CD4-positive, alpha-beta T cell treated with Interleukin-6 for 4 hours (primary cell): ENCODE data around the gene RBM5.

Source experiments
- DNase-seq: peaks from one replicate; pipeline ENCODE4 v3.0.0-alpha.2; 2020; ENCODE audit warnings: mixed read lengths

Gene RBM5

DNA sequence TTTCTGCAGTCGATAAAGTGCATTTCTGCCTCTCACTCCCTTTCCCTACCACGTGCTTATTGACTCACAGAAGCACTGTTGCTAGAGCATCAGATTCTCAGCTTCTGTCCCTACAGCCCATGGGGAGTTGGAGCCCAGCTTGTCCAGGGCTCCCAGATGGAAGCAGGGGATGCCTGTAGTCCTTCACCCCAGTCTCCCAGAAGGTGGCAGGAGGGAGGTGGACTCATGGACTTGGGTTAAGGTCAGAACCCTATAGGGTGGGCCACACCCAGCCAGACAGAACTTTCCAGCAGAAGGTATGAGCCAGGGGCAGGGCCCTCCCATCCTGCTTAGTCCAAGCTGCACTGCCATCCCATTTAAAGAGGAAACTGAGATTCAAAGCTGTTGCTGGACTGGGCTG lies 33.4 kb downstream of the RBM5 start:
- no peak for DNase-seq

DNA sequence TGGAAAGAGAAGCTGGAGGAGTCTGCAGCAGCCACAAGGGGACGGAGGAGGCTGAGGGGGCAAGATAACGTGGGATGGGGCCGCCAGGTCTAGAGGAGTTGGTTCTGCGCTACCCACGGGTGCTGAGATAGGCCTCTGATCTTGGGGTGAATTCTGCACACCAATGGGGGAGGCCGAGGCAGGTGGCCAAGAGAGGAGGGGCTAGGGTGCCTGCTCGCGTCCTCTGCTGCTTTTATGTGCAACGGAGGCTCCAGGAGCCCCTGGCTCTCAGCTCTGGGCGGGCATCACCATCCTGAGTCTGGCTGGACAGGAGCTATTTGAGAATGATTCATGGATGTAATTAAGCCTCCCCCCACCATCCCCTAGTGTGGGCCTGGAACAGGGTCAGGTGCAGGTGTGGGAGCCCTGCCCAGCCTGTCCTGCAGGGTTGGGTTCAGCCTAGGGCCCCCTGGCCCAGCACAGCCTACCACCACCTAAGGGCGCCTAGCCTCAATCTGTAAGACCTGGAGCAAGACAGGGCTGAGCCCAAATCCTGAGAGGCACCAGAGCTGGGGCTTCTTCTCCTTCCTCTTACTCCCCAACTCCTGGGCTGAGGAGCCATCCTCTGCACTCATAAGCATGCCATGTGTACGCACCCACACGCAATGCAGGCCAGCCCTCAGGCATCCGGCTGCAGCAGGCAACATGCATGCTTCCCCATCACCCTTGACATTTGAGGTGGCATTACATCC lies 34.1 kb downstream of the RBM5 start:
- no peak for DNase-seq

DNA sequence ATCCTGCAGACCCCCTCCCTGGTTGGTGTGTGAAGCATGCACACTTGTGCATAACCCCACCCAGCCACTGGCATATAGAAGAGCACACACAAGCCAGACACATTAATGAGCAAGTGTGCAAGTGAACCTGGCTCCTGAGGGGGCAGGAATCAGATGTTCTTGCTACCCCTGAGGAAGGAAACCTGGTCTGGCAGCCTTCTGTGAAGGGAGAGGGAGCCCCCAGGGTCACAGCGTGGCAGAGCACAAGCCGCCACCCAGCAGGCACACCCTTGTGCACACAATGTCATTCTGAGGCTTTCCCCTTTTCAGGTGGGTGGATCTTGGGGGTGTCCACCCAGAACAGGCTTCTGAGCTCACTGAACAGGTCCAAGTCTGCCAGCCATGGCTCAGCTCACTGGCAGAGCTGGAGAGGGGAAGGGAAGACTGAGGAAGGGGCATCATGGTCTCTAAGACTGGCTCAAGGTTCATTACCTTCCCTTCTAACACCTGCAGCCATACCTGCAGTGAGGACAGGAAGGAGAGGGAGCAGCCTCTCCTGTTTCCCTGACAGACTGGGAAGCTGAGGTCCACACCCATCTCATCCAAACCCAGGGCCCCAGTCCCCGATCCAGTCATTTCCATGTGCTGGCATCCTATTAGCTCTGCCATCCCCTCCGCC lies 34.8 kb downstream of the RBM5 start:
- DNase-seq, result no peak

DNA sequence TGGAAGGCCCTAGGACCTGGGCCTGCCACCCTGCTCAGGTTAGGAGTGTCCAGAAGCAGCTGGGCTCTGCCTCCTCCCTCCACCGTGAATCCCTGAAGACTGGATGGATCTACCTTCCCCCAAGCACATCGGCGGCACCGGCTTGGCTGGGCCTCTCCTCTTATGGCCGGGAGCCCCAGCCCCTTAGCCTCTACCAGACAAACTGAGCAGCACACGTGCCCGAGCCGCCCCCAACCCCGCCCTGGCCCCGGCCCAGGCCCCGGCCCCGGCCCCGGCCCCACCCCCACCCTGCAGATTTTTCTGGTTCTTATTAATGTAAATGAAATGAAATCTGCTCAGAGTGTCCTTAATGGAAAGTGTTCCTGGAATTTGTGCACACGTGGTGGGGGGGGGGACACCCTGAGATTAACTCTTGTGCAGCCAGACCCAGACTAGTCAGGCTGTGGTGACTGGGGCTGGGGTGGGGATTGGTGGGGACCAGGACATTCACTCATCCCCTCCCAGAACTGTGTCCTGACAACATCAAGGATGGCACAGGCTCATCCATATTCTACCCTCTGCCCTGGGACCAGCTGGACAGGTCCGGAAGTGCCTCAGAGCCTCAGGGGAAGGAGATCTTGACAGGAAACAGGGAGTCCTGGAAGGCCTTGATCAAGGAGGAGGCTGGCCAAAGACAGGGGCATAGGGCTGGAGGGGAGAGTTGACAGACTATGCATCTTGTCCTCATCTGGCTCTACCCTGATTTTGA lies 35.5 kb downstream of the RBM5 start:
- DNase-seq, result no peak

DNA sequence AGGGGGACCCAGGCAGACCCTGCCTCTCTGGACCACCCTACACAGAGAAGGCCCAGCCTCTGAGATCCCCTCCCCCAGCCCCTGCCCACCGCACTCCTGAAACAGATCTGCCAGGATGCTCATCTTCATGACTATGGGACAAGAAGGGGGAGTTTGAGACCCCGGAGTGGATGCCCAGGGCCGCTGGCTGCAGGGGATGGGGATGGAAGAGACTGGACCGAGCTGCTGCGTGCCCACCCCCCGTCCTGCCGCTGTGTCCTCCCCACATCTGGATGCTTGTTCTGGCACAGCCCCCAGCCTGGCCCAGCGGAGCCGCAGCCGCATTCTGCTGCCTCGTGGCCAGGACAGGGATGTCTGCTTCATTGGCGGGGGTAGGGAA lies 36.1 kb downstream of the RBM5 start:
- DNase-seq, result no peak

DNA sequence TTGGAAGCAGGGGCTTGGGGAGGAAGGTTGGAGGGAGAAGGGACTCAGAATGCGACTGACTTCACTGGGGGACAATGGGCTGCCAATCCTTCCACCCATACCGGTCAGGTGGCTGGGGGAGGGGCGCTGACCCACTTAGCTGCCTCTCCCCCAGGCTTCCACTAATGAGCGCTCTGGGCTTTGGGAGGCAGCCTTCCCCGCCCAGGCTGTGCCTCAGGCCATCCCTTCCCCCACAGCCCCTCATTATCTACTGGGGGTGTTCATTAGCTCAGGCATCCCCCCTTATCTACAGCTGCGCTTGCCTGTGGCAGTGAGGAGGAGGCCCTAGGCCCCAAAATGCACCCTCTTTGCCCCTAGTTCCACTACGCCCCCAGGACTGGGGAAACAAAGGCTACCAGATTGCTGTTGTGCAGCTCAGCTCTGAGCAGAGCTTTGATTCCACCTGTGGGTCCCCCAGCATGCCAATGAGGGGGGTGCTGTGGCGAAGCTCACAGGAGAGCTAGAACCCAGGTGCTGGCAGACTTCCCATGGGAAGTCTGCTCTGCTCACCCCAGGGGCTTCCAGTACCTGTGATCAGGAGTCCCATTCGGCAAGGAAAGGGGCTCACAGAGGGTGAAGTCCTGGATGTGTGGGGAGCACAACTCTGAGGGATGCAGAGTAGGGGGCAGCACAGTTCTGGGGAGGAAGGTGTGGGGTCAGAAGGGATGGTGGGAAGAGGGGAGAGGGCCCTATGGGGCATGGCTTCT lies 37.0 kb downstream of the RBM5 start:
- no peak for DNase-seq

DNA sequence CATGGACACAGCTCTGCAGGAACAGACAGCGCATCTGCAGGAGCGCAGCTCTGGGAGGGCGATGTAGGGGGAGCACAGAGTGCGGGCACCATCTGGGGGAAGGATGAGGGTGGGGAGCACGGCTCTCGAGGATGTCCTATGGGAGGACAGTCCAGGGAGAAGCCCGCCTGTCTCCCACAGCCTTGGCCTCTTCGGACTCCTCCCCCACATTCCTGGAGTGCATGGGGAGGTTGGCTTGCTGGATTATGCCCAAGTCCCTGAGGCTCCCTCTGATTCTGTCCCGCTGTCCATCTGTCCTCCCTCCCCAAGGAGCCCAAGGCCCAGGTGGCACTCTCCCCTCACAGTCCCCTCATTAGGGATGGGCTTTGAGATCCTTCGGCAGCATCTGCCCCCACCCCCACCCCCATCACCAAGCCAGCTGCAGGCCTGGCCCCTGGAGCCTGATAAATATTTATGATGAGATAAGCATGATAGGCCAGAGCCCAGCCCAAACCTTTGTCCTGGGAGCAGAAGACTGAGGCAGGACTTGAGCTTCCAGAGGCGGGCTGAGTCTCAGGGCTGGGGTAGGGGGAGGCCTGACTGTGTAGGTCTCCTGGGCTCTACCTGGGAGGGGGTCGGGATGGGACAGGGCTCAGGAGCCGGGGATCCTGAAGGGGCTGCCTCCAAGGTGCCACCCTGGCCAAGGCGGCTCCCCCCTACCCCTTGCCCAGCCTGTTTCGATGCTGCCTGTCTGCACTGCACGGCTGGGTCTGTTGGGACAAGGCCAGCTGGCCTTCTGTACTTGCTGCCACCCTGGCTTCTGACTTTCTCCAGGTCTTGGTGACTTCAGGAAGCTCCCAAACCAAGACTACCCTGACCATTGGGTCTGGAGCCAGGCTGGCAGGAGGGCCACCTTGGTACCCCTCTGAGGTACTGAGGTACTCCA lies 37.8 kb downstream of the RBM5 start:
- DNase-seq, result no peak

DNA sequence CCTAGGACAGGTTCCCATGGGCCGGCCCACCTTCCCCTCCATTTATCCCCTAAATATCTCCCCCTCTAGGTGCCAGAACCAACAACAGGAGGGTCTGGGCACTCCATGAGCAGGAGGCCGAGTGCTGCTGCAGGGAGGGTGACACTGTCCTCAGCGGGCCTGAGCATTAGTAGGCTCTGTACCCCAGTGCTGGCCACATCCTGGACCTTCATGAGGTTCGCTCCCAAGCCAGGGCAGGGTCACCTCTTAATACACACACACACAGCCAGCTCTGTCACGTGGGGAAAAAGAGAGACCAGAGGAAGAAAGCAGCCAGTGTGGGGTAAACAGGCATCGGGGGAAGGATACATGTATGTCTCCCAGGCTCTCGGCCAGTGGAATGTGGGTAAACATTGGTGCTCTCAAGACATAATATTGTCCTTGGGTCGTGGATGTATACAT lies 38.6 kb downstream of the RBM5 start:
- no peak for DNase-seq

DNA sequence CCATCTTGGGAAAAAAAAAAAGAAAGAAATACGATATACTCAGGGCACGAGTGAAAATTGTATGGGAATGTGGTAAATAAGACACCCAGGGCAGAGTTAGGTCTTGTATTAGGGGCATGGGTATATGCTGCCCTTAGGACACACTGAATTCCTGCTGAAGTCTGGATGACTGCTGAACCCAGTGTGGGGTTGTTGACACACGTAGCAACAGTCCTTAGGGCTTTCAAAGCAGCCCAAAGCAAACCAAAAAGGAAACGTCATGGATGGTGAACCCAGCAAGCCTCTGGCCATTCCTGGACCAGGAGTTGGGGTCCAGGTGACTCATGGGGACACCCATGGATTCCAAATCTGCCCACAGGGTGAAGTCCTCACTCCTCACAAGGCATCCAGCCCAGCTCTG lies 39.3 kb downstream of the RBM5 start:
- DNase-seq, result no peak

DNA sequence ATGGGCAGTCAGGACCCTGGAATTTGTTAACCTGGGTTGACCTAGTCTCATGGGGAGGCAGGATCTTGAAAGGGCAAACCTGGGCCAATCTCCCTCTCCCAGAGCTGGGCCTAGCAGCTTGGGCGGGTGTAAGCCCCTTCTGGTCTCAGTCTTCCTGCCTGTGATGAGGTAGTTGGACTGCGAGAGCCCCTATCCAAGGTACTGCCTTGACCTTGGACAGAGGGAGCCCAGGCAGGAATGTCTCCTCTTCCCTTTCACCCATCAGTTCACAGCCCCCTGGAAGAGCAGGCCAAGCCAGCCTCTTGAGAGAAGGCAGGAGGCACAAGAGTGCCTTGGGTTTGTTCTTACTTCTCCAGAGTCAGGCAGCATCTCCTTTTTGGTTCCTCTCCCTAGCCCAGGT lies 41.7 kb downstream of the RBM5 start:
- no peak for DNase-seq

DNA sequence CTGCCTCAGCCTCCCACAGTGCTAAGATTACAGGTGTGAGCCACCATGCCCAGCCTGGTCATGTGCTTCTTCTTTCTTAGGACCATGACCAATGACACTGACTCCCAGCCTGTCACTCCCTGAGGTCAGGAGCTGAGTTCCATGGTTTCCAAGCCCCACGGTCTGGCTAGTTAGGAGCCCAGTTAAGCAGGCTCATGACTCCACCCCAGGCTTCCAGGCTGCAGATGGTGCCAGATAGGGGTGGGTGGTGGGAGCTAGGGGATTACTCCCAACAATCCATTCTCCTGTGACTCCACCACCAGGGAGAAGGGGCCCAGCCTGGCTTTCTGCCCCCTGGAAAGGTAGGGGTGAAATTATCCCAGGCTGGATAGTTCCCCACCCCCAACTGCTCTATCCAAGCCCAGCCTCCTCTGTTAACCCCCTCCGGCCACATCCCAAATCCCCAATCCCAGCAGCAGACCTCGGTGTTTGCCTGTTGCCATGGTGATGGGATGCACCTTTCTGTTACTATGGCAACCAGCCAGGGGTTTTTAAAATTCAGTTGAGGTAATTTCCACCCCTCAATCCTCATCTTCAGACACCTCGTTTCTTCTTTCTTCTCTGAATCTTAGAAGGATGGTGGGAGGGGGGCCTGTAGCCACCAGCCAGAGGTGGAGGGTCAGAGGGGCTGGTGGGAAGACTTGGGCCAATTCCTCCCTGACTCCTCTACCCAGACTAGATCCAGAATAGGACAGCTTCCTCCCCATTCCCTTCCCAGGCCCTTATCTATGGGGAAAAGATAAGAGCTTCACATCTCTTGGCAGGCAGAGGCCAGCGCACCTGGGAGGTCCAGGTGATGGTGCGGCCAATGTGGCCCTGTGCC lies 43.9 kb downstream of the RBM5 start:
- no peak for DNase-seq

DNA sequence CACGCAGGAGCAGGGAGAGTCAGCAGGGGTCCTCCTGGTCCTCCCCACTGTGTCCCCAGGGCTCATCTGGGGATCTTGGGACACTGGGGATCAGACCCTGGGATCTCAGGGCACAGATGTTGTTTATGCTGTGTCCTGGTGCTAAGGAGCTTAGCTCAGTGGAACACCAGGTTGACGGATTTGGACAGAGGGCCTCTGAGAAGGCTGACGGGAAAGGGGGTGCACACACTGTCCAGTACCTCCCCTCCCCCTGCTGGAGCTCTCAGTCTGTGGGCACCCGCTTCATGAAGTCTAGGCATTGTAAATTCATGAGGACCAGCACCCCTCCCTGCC lies 44.5 kb downstream of the RBM5 start:
- DNase-seq, result no peak

DNA sequence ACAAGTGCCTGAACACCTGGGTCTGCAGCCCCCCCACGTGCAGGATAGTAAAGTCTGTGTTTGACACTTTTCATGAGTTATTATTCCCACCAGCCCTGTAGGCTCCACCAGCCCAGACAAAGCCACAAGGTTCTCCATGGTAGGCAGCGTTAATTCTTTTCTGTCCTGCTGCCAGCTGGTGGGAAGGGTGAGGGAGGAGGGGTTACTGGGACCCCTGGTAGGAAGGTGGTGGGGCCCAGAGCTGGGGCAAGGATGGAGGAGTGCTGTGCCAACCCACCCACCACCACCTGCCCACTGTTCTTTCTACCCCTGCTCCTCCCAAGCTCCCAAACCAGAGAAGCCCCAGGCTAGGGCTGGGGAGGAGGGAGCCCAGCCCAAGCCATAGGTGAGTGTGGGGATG lies 45.6 kb downstream of the RBM5 start:
- no peak for DNase-seq

DNA sequence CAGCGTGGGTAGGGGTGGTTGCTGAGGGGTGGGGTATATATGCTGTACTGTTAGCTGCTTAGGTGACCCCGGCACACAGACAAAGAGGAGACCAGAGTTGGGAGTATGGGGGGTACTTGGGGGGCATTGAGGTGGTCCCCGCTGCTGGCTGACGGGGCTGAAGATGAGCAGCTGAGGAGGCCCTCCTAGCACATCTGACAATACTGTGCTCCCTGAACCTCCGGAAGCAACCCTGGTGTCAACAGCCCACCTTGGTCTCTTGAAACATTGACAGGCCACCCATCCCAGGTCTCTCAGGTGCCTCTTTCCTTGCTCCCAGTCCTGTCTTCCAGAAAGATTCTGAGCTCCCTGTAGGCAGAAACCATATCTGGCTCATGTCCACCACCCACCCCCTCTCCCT lies 47.2 kb downstream of the RBM5 start:
- DNase-seq, result no peak

DNA sequence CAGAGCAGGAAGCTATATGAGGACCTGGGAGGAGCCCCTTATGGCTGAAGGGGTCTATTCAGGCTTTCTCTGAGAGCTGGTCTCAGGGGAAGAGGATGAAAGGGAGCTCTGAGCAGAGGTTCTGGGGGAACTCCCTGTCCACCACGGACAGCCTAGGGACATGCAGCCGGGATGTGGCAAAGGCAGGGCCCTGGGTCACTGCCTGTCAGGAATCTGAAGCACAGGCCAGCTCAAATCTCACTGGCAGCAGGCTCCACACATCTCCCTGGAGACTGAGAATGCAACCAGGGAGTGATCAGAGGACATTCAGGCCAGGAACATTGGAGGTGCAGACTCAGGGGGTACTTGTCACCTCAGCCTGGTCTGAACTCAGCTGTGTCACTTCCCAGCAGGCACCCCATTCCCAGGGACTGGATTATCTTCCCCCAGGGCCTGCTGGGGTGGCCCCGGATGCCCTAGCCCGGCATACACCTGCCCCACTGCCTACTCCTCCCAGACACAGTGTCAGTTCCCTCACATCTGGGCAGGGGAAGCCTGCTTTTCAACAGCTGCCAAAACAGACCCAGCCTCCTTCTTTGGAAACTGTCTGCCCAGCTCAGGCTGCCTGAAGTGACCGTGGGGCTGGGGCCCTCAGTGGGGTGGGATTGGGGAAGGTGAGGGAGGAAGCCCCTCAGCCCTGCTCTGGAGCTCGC lies 48.1 kb downstream of the RBM5 start:
- DNase-seq, result no peak

DNA sequence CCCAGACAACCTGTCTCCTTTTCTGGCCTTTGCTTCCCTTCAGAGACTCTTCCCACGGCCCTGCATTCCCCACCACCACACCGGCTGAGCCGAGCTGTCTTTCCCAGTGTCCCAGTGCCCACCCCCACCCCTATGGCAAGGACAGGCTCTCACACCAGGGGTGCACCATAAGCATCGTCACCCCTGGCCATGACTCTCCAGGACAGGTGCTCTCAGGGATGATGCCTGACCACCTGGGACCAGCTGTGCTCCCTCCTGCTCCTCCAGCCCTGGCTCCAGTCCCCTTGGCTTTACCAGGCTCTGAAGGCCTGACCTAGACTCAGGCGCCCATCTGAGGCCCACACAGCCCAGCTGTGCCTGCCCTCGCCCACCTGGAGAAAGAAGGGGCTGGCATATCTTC lies 48.8 kb downstream of the RBM5 start:
- no peak for DNase-seq

DNA sequence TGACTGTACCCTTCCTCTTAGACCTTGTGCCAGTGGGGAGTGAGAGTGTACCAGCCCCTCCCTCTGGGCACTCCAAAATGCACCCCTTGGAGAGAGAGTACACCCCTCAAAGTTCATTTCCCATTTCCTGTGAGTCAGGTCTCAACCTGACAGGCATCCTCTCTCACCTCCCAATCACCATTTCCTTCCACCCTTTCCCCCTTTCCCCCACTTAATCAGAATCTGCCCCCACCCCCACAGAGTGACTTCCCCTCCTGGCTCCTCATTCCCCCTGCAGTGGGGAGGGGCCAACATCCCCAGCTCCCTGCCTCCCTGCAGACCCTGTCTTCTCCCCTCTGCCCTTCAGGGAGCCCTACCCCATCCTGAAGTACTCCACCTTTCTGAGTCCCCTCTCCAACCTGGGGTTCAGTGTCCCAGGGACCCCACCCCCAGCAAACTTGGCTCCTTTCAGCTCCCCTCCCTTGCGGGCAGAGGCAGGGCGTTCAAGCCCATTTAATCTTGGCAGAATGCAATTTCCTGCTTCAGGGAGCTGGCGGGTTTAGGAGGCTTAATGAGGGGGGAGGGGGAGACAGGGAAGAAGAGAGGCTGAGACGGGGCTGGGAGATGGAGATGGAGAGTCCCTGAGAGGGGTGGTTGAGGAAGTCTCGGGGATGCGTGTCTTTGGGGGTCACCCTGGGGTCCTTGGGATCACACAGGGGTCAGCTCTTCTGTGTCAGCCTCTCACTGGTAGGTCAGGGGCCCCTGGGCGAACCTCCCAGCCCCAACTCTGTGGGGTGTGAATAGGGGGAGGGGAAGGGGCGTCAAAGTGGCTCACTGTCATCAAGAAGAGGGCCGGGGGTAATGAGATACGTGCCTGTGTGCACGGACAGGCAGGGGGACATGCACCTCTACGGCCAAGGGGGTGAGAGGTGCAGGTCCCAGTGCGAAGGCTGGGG lies 49.8 kb downstream of the RBM5 start:
- DNase-seq, result no peak

DNA sequence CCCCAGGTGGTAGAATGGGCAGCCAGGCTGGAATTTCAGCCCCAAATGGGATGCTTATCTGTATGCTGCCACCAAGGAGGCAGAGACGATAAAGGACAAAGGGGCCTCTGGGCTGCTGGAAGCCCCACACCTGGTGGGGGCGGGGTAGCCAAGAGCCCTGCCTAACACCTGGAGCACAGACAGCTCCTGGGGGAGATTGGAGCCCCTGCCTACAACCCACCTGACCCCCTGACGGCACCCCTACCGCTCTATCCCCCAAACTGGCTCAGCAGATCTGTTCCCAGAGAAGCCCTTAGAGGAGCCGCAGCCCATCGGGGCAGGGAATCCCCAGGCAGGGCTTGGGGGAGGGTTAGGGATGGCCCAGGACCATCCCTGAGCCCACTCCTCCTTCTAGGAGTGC lies 50.6 kb downstream of the RBM5 start:
- no peak for DNase-seq

DNA sequence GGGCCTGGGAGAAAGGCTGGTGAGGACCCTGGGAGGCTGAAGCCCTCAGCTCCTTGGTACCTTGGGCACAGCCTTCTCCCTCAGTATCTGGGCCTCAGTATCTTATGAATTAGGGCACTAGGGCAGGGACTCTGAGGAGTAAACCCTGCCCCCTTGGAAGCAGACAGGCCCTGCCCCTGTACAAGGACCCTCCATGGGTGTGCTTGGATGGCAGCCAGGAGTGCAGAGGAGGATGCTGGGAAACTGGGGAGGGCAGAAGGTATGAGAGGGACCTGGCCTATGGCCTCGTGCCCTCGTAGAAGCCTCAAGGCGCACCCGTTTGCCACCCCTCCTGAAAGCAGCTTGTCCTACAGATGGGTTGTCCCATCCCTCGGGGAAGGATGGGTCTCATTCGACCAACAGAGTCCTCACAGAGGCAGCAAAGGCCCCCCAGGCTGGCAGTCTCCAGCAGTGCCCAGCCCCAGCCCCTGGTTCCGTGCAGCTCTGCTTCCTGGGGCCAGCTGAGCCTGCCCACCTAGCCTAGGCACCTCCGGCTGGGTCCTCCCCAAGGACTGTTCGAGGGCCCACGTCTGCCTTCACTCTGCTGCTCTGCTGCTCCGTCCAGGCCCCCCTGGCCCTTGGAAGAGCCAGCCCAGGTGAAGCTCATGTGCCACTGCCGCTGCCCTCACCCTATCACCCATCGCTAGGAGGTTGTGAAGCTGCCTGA lies 51.2 kb downstream of the RBM5 start:
- no peak for DNase-seq
